H9 (cell line): ENCODE measurements around the gene ADCY1. TPM values are rescaled to one million over a fixed set of nuclear protein-coding genes. Genes with fewer than 3 reads are reported as not detected.

Experiments
- DNase-seq: peaks from one replicate; pipeline ENCODE4 v3.0.0-alpha.2; 2017
- H2AFZ ChIP-seq: one replicate; pipeline ENCODE4 v1.6.1; 2013; ENCODE audit warnings: mild to moderate bottlenecking, low read length, control low read depth, moderate library complexity
- H2AK5ac ChIP-seq: 2 replicates; pipeline ENCODE4 v1.6.1; 2013; ENCODE audit warnings: low read length, control low read depth, mixed read lengths; ENCODE audit not compliant: insufficient read length
- H2BK120ac ChIP-seq: one replicate; pipeline ENCODE4 v1.6.1; 2013; ENCODE audit warnings: low read depth, mild to moderate bottlenecking, low read length, control low read depth, inconsistent platforms; ENCODE audit not compliant: poor library complexity, severe bottlenecking
- H2BK12ac ChIP-seq: 2 replicates; pipeline ENCODE4 v1.6.1; 2013; ENCODE audit warnings: low read length, control low read depth, mixed read lengths, low read depth; ENCODE audit not compliant: insufficient read length
- H2BK15ac ChIP-seq: 2 replicates; pipeline ENCODE4 v1.6.1; 2013; ENCODE audit warnings: low read depth, low read length, control low read depth
- H2BK20ac ChIP-seq: one replicate; pipeline ENCODE4 v1.6.1; 2013; ENCODE audit warnings: low read depth, mild to moderate bottlenecking, low read length, control low read depth, inconsistent platforms; ENCODE audit not compliant: poor library complexity, severe bottlenecking
- H2BK5ac ChIP-seq: 2 replicates; pipeline ENCODE4 v1.6.1; 2013; ENCODE audit warnings: low read length, control low read depth, mixed read lengths; ENCODE audit not compliant: insufficient read length
- H3K14ac ChIP-seq: 2 replicates; pipeline ENCODE4 v1.6.1; 2013; ENCODE audit warnings: low read length, control low read depth; ENCODE audit not compliant: insufficient read depth
- H3K18ac ChIP-seq: 2 replicates; pipeline ENCODE4 v1.6.1; 2013; ENCODE audit warnings: low read depth, mild to moderate bottlenecking, mixed read lengths, low read length, control low read depth; ENCODE audit not compliant: insufficient read length
- H3K23ac ChIP-seq: 2 replicates; pipeline ENCODE4 v1.6.1; 2013; ENCODE audit warnings: low read length, control low read depth, mixed read lengths, low read depth; ENCODE audit not compliant: insufficient read length
- H3K23me2 ChIP-seq: 2 replicates; pipeline ENCODE4 v1.6.1; 2013; ENCODE audit warnings: low read depth, mild to moderate bottlenecking, mixed read lengths, low read length, control low read depth; ENCODE audit not compliant: insufficient read length, poor library complexity, severe bottlenecking
- H3K27ac ChIP-seq: 2 replicates; pipeline ENCODE4 v1.5.1; 2013; ENCODE audit warnings: low read length, control low read depth, mixed read lengths, low read depth; ENCODE audit not compliant: insufficient read length
- H3K27me3 ChIP-seq: 2 replicates; pipeline ENCODE4 v1.6.1; 2013; ENCODE audit warnings: low read length, control low read depth, inconsistent platforms; ENCODE audit not compliant: insufficient read depth
- H3K4ac ChIP-seq: 2 replicates; pipeline ENCODE4 v1.6.1; 2013; ENCODE audit warnings: low read depth, mild to moderate bottlenecking, control low read depth, inconsistent platforms, low read length, moderate library complexity
- H3K4me1 ChIP-seq: 2 replicates; pipeline ENCODE4 v1.6.1; 2013; ENCODE audit warnings: low read length, control low read depth, inconsistent platforms; ENCODE audit not compliant: insufficient read depth
- H3K4me2 ChIP-seq: 2 replicates; pipeline ENCODE4 v1.6.1; 2013; ENCODE audit warnings: low read length, control low read depth, mixed read lengths; ENCODE audit not compliant: insufficient read length, insufficient read depth
- H3K56ac ChIP-seq: 2 replicates; pipeline ENCODE4 v1.6.1; 2013; ENCODE audit warnings: low read depth, mild to moderate bottlenecking, mixed read lengths, low read length, control low read depth; ENCODE audit not compliant: insufficient read length
- H3K79me1 ChIP-seq: 2 replicates; pipeline ENCODE4 v1.6.1; 2013; ENCODE audit warnings: low read depth, mild to moderate bottlenecking, moderate library complexity, low read length, control low read depth, inconsistent platforms; ENCODE audit not compliant: insufficient read depth, poor library complexity, severe bottlenecking
- H3K79me2 ChIP-seq: 2 replicates; pipeline ENCODE4 v1.6.1; 2013; ENCODE audit warnings: low read length, control low read depth, inconsistent platforms; ENCODE audit not compliant: insufficient read depth
- H3K9ac ChIP-seq: 2 replicates; pipeline ENCODE4 v1.6.1; 2013; ENCODE audit warnings: low read length, control low read depth, mixed read lengths; ENCODE audit not compliant: insufficient read length; ENCODE audit errors: extremely low read depth
- H3K9me3 ChIP-seq: one replicate; pipeline ENCODE4 v1.6.1; 2013; ENCODE audit warnings: low read depth, low read length, inconsistent platforms; ENCODE audit not compliant: control insufficient read depth
- H3T11ph ChIP-seq: one replicate; pipeline ENCODE4 v1.6.1; 2013; ENCODE audit warnings: mild to moderate bottlenecking, low read length, control low read depth, inconsistent platforms
- H4K20me1 ChIP-seq: one replicate; pipeline ENCODE4 v1.6.1; 2013; ENCODE audit not compliant: control insufficient read depth, insufficient read length, insufficient read depth
- H4K5ac ChIP-seq: 2 replicates; pipeline ENCODE4 v1.6.1; 2013; ENCODE audit warnings: low read depth, mild to moderate bottlenecking, mixed read lengths, low read length, control low read depth; ENCODE audit not compliant: insufficient read length
- H4K8ac ChIP-seq: replicated peaks from 2 replicates; pipeline ENCODE4 v1.6.1; 2013; ENCODE audit warnings: low read length, control low read depth, mixed read lengths, low read depth; ENCODE audit not compliant: insufficient read length
- H4K91ac ChIP-seq: 2 replicates; pipeline ENCODE4 v1.6.1; 2013; ENCODE audit warnings: low read depth, mild to moderate bottlenecking, moderate library complexity, mixed read lengths, low read length, control low read depth; ENCODE audit not compliant: insufficient read length
- H3K27ac Mint-ChIP-seq, 3 experiments: 2 replicates in 2 of 3; 3 replicates in 1 of 3; pipeline ENCODE4 v1.8.0; 2020 to 2021; ENCODE audit warnings: mixed read lengths in 3 of 3, mild to moderate bottlenecking in 1 of 3, moderate library complexity in 1 of 3
- H3K27me3 Mint-ChIP-seq: 2 replicates; pipeline ENCODE4 v1.8.0; 2021; ENCODE audit warnings: low read depth, mild to moderate bottlenecking, moderate library complexity, mixed read lengths
- H3K36me3 Mint-ChIP-seq, 3 experiments: 2 replicates in 2 of 3; 3 replicates in 1 of 3; pipeline ENCODE4 v1.8.0; 2020 to 2021; ENCODE audit warnings: low read depth in 3 of 3, mixed read lengths in 3 of 3; ENCODE audit not compliant: insufficient read depth in 1 of 3
- H3K4me1 Mint-ChIP-seq, 2 experiments: 2 replicates each; pipeline ENCODE4 v1.8.0; 2020; ENCODE audit warnings: mixed read lengths in 2 of 2
- H3K4me3 Mint-ChIP-seq, 2 experiments: 2 replicates in 1 of 2; 3 replicates in 1 of 2; pipeline ENCODE4 v1.8.0; 2020 to 2021; ENCODE audit warnings: mild to moderate bottlenecking in 2 of 2, mixed read lengths in 2 of 2, moderate library complexity in 1 of 2
- H3K9me3 Mint-ChIP-seq, 2 experiments: 2 replicates in 1 of 2; 3 replicates in 1 of 2; pipeline ENCODE4 v1.8.0; 2020; ENCODE audit warnings: mild to moderate bottlenecking in 2 of 2, mixed read lengths in 2 of 2, moderate library complexity in 1 of 2
- CTCF ChIP-seq: fragments of 200-600 bp; sonication (generic); conservative IDR thresholded peaks from 3 replicates; pipeline ENCODE4 v1.8.0; 2021; ENCODE audit warnings: antibody characterized with exemption, mild to moderate bottlenecking
- WGBS: extraction: QIAGEN DNeasy Blood & Tissue Kit; methylation state at CpG from one replicate; pipeline ENCODE4 v1.1.7; 2013; ENCODE audit warnings: missing lambda C conversion rate, low lambda C conversion rate, mixed read lengths; ENCODE audit not compliant: insufficient read length; ENCODE audit errors: extremely low coverage; 5-methylcytosine and 5-hydroxymethylcytosine counted together
- total RNA-seq: library from RNA; stranded (reverse); gene quantifications from 2 replicates; pipeline ENCODE4 v1.2.1, GENCODE V29; 2021

The ADCY1 gene
- total RNA-seq, 1 experiment from 2014 or later, result 21.6 TPM

GRCh38 chr7:45645141-45645969, 71.2 kb downstream of the ADCY1 start:
- DNase-seq, result no peak
- whole genome bisulfite sequencing, result no CpG with 5 or more reads among the region's 8 CpGs

More at GRCh38 chr7:45645141-45645969, 71.2 kb downstream of the ADCY1 start:
- Histone ChIP-seq H3K27ac (no peak overlapping the region), H3K4me1 (no peaks in the 10 kb centered on the region), H3K23ac (no peak overlapping the region), H4K20me1 (no peaks in the 10 kb centered on the region), H2AK5ac (no peak overlapping the region), H3K14ac (no peak overlapping the region; the same call in 1 of the 2 replicates), H3K4ac (no peak overlapping the region), H3K4me2 (no peak overlapping the region), H4K5ac (no peak overlapping the region), H4K91ac (no peak overlapping the region), H2BK15ac (no peak overlapping the region), H3T11ph (no peak overlapping the region), H2BK120ac (no peak overlapping the region), H3K9me3 (no peaks in the 10 kb centered on the region), H3K9ac (no peak overlapping the region), H3K79me2 (no peaks in the 10 kb centered on the region), H3K56ac (no peak overlapping the region), H2BK20ac (no peak overlapping the region), H2BK5ac (no peak overlapping the region), H3K27me3 (no peaks in the 10 kb centered on the region), H3K23me2 (no peaks in the 10 kb centered on the region), H2BK12ac (no peak overlapping the region), H3K79me1 (no peaks in the 10 kb centered on the region), H4K8ac (no peak overlapping the region), H3K18ac (no peak overlapping the region), H2AFZ (no peak overlapping the region)
- H3K4me3 Mint-ChIP-seq, result no peak overlapping the region
- peaks cover 4 to 11% (median 4%) of the 10 kb centered on the region in 3 experiments; a peak in 6 of 7 replicates for H3K36me3 Mint-ChIP-seq
- H3K4me1 Mint-ChIP-seq, result peaks cover 8 to 11% of the 10 kb centered on the region in 2 experiments
- no peaks in the 10 kb centered on the region for H3K9me3 Mint-ChIP-seq
- H3K27ac Mint-ChIP-seq, result peak overlapping the region in 1 of 3 experiments; percentile 53; a peak in 1 of 7 replicates
- no peak for TF ChIP-seq CTCF
- no peaks in the 10 kb centered on the region for H3K27me3 Mint-ChIP-seq
